Testis (tissue), 3 donors: ENCODE measurements around the gene RASAL3. TPM values are rescaled to one million over a fixed set of nuclear protein-coding genes. Genes with fewer than 3 reads are reported as not detected.
A peak's percentile ranks its signal among the peaks of the same experiment; 100 is the strongest.

Experiments
- DNase-seq: peaks from one replicate; pipeline ENCODE4 v3.0.0-alpha.2; 2019
- H3K27ac ChIP-seq, 2 donors: fragments of 200-600 bp; sonication (generic); one replicate each; pipeline ENCODE4 v1.5.1; 2019
- H3K27me3 ChIP-seq: fragments of 200-600 bp; sonication (generic); one replicate; pipeline ENCODE4 v1.5.1; 2019
- H3K36me3 ChIP-seq: fragments of 200-600 bp; sonication (generic); one replicate; pipeline ENCODE4 v1.5.1; 2017; ENCODE audit warnings: low read depth; ENCODE audit errors: missing control alignments
- H3K4me1 ChIP-seq: fragments of 200-600 bp; sonication (generic); one replicate; pipeline ENCODE4 v1.5.1; 2019
- H3K4me3 ChIP-seq, 2 donors: fragments of 200-600 bp; sonication (generic); one replicate each; pipeline ENCODE4 v1.5.1; 2017 to 2019
- H3K9me3 ChIP-seq: fragments of 200-600 bp; sonication (generic); one replicate; pipeline ENCODE4 v1.5.1; 2017
- POLR2A ChIP-seq: fragments of 450-650 bp; IDR thresholded peaks from one replicate; pipeline ENCODE4 v1.6.1; 2017; ENCODE audit warnings: antibody characterized with exemption, mild to moderate bottlenecking, moderate library complexity
- WGBS, 2 donors: methylation state at CpG; one replicate each; pipeline ENCODE4 v1.1.5; 2018; 5-methylcytosine and 5-hydroxymethylcytosine counted together
- intact Hi-C: fragments of 100-400 bp; cut with DNase I; formaldehyde crosslinking; loops from one replicate; pipeline ENCODE4 v1.15.1; 2023; ENCODE audit warnings: low total_unique reads
- polyA plus RNA-seq: library from polyadenylated mRNA; stranded (reverse); fragments of 350-450 nt; fragmentation: Illumina TruSeq; extraction: RNeasy Lipid Tissue Mini Kit (QIAGEN cat#74804); gene quantifications from one replicate; pipeline ENCODE4 v1.2.3, GENCODE V29; 2014; ENCODE audit warnings: low read depth, low replicate concordance; ENCODE audit not compliant: insufficient read depth
- total RNA-seq, 2 donors: library from RNA; depleted of rRNA; stranded (reverse); fragments of >200 nt; gene quantifications; one replicate each; pipeline ENCODE4 v1.2.3, GENCODE V29; 2016
- TF ChIP-seq, protein P1 (sequence below), 3 experiments: fragments of 450-650 bp in 2 of 3; fragments of 200-600 bp in 1 of 3; sonication (generic) in 1 of 3; IDR thresholded peaks; one replicate each; pipeline ENCODE4 v1.5.1; 2016 to 2019; ENCODE audit warnings: antibody characterized with exemption in 3 of 3, mild to moderate bottlenecking in 2 of 3, moderate library complexity in 1 of 3

RASAL3 gene
- total and polyA plus RNA-seq, 3 donors from 2014 or later = 1.4 to 2.7 (median 2.0) TPM

DNA sequence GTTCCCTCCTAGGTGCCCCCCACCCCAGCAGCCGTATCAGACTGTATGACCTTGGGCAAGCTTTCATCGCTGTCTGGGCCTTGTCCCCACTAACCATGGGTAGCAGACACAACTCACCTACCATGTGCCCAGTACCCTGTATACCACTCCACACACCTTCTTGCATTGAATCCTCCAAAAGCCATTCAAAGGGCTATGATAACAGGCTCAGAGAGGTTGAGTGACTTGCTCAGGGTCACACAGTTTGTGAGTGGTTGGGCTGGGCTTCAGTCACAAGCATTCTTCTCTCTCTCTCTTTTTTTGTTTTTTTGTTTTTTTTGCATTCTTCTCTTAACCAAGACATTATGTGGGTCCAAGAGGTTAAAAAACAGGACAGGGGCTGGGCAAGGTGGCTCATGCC lies 2.6 kb downstream of the RASAL3 start:
- intact Hi-C loops = no loop called here
- no peak for DNase-seq
- no peaks in the 10 kb centered on the region for H3K27me3 ChIP-seq
- TF ChIP-seq POLR2A = no peak
- TF ChIP-seq, protein P1, sequence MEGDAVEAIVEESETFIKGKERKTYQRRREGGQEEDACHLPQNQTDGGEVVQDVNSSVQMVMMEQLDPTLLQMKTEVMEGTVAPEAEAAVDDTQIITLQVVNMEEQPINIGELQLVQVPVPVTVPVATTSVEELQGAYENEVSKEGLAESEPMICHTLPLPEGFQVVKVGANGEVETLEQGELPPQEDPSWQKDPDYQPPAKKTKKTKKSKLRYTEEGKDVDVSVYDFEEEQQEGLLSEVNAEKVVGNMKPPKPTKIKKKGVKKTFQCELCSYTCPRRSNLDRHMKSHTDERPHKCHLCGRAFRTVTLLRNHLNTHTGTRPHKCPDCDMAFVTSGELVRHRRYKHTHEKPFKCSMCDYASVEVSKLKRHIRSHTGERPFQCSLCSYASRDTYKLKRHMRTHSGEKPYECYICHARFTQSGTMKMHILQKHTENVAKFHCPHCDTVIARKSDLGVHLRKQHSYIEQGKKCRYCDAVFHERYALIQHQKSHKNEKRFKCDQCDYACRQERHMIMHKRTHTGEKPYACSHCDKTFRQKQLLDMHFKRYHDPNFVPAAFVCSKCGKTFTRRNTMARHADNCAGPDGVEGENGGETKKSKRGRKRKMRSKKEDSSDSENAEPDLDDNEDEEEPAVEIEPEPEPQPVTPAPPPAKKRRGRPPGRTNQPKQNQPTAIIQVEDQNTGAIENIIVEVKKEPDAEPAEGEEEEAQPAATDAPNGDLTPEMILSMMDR (IDR thresholded peaks at IDR 0.05) = no peak
- no peak overlapping the region for H3K27ac ChIP-seq
- no peaks in the 10 kb centered on the region for H3K36me3 ChIP-seq
- H3K4me3 ChIP-seq = no peak overlapping the region
- 61 to 73% methylated on average over 2 of the region's 2 CpGs for WGBS, 2 donors
- H3K4me1 ChIP-seq = no peaks in the 10 kb centered on the region
- H3K9me3 ChIP-seq = no peaks in the 10 kb centered on the region

- Histone ChIP-seq H3K36me3 (no peaks in the 10 kb centered on the region), H3K27ac (no peak overlapping the region), H3K4me3 (no peak overlapping the region), H3K9me3 (no peaks in the 10 kb centered on the region), H3K4me1 (peaks cover 5% of the 10 kb centered on the region), H3K27me3 (no peaks in the 10 kb centered on the region)
- 5 to 17% methylated on average over 17 to 45 of the region's 54 CpGs for WGBS, 2 donors
- TF ChIP-seq, protein P1 (IDR thresholded peaks at IDR 0.05) = no peak
- TF ChIP-seq POLR2A = no peak
- no peak for DNase-seq
- intact Hi-C loops = no loop called here
Observed at GRCh38 chr19:15457701-15458484, 6.5 kb downstream of the RASAL3 start.

DNA sequence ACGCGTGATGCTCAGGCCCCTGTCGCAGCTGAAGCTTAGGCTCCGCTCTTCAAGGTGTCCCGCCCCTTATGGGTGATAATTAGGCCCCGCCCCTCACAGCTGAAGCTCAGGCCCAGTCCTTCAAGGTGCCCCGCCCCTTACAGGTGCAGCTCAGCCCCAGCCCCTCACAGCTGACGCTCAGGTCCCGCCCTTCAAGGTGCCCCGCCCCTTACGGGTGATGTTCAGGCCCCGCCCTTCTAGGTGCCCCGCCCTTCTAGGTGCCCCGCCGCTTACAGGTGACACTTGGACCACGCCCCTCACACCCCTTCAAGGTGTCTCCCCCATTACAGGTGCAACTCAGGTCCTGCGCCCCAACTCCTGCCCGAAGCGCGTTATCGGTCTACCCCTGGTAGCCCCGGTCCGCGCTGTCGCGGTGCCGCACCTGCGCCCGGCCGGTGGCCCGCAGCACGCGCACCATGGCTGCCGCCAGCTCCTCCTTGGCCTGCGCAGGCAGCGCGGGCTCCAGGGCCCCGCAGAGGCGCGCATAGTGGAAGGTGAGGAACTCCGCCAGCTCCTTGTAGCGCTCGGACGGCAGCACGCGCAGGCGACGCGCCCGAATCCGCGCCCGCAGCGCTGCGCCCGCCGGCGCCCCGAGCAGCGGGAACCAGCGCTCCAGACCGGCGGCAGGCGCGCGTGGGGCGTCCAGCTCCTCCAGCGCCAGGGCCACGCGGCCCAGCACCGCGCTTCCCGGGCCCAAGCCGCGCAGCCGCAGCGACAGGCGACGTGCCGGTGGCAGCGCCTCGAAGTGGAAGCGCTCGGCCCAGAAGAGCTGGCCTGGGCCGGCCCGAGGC lies 7.3 kb downstream of the RASAL3 start:
- H3K4me3 ChIP-seq = peak overlapping the region; percentile 18 to 33
- no peaks in the 10 kb centered on the region for H3K27me3 ChIP-seq
- peak; percentile 51 for DNase-seq

GRCh38 chr19:15456441-15456840 lies 7.9 kb downstream of the RASAL3 start:
- intact Hi-C loops = no loop called here
- DNase-seq = no peak
- H3K36me3 ChIP-seq = no peaks in the 10 kb centered on the region
- H3K9me3 ChIP-seq = no peaks in the 10 kb centered on the region
- no peaks in the 10 kb centered on the region for H3K27me3 ChIP-seq
- 29 to 50% methylated on average over 1 to 14 of the region's 14 CpGs for WGBS, 2 donors
- peak overlapping the region; percentile 18 to 33 for H3K4me3 ChIP-seq
- TF ChIP-seq, protein P1 (IDR thresholded peaks at IDR 0.05) = no peak
- no peak for TF ChIP-seq POLR2A
- no peak overlapping the region for H3K27ac ChIP-seq
- peaks cover 9% of the 10 kb centered on the region for H3K4me1 ChIP-seq

More for the DNA sequence above, 7.3 kb downstream of the RASAL3 start:
- no peak for TF ChIP-seq POLR2A
- TF ChIP-seq, protein P1 (IDR thresholded peaks at IDR 0.05) = no peak
- no peaks in the 10 kb centered on the region for H3K36me3 ChIP-seq
- WGBS, 2 donors = 14% methylated on average over 67 of the region's 86 CpGs; no CpG with 5 or more reads in 1 of the 2 donors
- no peak overlapping the region for H3K27ac ChIP-seq
- H3K9me3 ChIP-seq = no peaks in the 10 kb centered on the region
- peaks cover 9% of the 10 kb centered on the region for H3K4me1 ChIP-seq
- intact Hi-C loops = no loop called here
